K562 treated with DMSO at 1 percent for 4 hours (cell line): ENCODE results near the gene KRT13. TPM values are rescaled to one million over a fixed set of nuclear protein-coding genes. Genes with fewer than 3 reads are reported as not detected.

Experiments
- total RNA-seq: library from RNA; unstranded; fragments of 300-600 nt; gene quantifications from 2 replicates; pipeline ENCODE4 v1.2.3, GENCODE V29; 2022; ENCODE audit not compliant: insufficient read depth

Gene KRT13
- total RNA-seq: not detected in 2 replicates

DNA sequence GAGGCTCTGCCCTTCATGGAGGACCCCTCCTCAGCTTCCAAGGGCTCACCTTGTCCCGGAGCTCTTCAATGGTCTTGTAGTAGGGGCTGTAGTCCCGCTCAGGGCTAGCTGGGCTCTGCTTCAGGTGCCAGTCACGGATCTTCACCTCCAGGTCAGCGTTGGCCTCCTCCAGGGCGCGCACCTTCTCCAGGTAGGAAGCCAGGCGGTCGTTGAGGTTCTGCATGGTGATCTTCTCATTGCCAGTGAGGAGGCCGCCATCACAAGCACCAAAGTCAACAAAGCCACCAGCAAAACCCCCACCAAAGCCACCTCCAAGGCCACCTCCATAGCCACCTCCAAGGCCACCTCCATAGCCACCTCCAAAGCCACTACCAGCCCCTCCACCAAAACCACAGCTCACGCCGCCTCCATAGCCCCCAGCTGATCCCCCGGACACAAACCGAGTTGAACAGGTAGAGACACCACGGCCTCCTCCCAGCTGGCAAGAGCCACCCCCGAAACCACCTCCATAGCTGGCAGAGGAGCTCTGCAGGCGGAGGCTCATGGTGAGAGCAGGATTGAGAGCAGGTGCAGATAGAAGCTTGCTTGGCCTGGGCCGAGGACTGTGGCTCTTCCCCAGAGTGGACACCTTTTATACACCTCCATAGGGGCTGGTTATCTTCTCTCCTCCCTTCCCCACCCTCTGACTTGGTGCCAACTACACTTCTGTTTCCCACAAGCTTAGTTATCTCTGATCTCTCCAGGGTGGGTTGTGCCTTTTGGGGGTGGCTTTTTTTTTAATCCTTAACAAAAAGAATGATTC, at the start of gene KRT13:
Gene KRT13 (minus strand): TSS at position 606 of the 802 bp plus-strand sequence. CDS start 62 bp downstream, at position 544.

DNA sequence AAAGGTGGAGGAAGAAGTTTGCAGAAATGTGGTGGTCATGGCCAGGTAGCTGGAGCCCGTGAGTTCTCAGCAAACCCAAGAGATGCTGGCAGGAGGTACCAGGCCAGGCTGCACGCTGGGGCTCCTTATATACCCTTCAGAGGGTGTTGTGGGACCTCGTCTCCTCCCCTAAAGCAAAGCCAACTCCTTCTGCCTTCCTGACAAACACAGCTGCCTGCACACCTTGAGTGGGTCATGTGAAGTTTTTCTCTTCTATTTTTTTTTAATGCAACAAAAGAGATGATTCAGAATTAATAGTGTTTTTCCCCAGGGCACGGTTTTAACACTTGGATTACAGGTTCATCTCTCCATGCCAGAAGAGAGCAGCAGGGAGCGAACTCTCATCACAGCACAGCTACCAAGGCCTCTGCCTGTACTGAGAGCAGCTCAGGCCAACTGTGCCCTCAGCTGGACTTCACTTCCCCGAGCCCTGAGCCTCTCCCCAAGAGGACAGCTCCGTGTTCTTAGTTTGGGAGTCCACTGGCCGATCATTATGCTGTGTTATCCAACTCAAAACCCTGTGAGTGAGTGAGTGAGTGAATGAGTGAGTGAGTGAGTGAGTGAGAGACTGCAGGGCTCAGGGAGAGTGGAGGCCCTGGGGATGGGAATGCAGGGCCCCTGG, 13.5 kb upstream of the KRT13 start, which contains the start of gene KRT15:
Gene KRT15 (minus strand): TSS at position 102 of the 661 bp plus-strand sequence. CDS start 63 bp downstream, at position 39.

DNA sequence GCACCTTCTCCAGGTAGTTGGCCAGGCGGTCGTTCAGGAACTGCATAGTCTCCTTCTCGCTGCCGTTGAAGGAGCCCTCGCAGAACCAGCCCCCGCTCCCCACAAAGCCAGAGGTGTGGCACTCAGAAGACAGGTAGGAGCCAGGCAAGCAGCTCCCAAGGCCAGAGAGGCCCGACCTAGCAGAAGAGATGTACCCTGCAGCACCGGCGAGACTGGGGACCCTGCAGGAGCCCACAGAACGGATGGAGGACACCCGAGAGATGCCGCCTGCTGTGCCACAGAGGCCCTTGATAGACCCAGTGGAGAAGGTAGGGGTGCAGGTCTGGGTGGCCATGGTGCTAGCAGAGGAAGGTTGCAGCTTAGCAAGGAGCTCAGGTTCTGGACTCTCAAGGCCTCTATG, 15.9 kb downstream of the KRT13 start, which contains the start of gene KRT36:
Gene KRT36 (minus strand): TSS at position 380 of the 400 bp plus-strand sequence. CDS start 46 bp downstream, at position 334.

DNA sequence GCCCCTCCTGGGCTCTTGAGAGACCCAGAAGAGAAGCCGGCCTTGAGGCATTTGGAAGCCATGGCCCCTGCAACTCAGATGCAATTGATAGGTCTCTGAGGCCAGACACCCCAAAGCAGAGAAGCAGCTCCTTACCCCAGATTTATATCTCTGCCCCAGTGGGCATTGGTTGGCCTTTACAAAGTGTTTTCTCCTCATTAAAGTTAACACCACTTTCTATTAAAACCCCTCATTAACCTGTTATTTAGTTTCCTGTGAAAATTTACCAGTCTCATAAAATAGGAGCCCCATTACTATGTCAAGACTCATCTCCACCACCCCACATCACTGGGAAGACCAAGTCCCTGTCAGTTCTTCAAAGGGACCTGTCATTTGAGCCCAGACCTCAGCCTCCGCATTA, 24.4 kb downstream of the KRT13 start, which contains the start of gene KRT35:
Gene KRT35 (minus strand): TSS at position 116 of the 400 bp plus-strand sequence. CDS start 54 bp downstream, at position 62.

DNA sequence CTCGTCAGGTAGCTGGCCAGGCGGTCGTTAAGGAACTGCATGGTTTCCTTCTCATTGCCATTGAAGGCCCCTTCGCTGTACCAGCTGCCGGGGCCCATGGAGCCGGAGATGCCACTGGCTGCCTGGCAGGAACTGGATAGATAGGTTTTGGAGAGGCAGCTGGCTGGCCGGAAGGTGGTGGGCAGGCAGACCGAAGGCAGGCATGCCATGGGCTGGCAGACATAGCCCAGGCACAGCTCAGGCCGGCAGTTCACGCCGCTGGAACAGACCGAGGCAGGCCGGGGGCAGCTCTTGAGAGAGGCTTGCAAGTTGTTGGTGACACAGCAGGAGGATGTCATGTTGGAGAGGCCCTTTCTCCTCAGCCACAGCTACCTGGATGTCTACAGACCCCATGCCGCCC, 38.4 kb downstream of the KRT13 start, which contains the start of gene KRT32:
Gene KRT32 (minus strand): TSS at position 399 of the 400 bp plus-strand sequence. CDS start 61 bp downstream, at position 338.

Other genes starting within 250 kb of the KRT13 start
- gene KRTAP9-6, start 240.2 kb downstream of the KRT13 start, total RNA-seq: not detected in 2 replicates
- gene KRTAP9-7, start 229.9 kb downstream of the KRT13 start, total RNA-seq: not detected in 2 replicates
- not detected in 2 replicates for gene KRTAP29-1, start 202.8 kb downstream of the KRT13 start, total RNA-seq
- gene KRTAP16-1, start 196.3 kb downstream of the KRT13 start, total RNA-seq: not detected in 2 replicates
- not detected in 2 replicates for gene KRTAP17-1, start 189.9 kb downstream of the KRT13 start, total RNA-seq
- not detected in 2 replicates for gene KRT33A, start 154.8 kb downstream of the KRT13 start, total RNA-seq
- not detected in 2 replicates for gene KRT33B, start 135.8 kb downstream of the KRT13 start, total RNA-seq
- not detected in 2 replicates for gene KRT34, start 123.3 kb downstream of the KRT13 start, total RNA-seq
- gene KRT31, start 108.0 kb downstream of the KRT13 start, total RNA-seq: not detected in 2 replicates
- not detected in 2 replicates for gene KRT37, start 81.0 kb downstream of the KRT13 start, total RNA-seq
- gene KRT38, start 64.6 kb downstream of the KRT13 start, total RNA-seq: not detected in 2 replicates
- not detected in 2 replicates for gene KRT32, start 38.2 kb downstream of the KRT13 start, total RNA-seq
- gene KRT35, start 24.5 kb downstream of the KRT13 start, total RNA-seq: not detected in 2 replicates
- not detected in 2 replicates for gene KRT36, start 15.7 kb downstream of the KRT13 start, total RNA-seq
- 1.0 TPM in 1 of 2 replicates, not detected in the other for gene KRT15, start 13.3 kb upstream of the KRT13 start, total RNA-seq
- 155 and 171 TPM in 2 replicates for gene KRT19, start 22.7 kb upstream of the KRT13 start, total RNA-seq
- not detected in 2 replicates for gene KRT9, start 66.4 kb upstream of the KRT13 start, total RNA-seq
- gene KRT14, start 81.3 kb upstream of the KRT13 start, total RNA-seq: not detected in 2 replicates
- gene KRT16, start 107.2 kb upstream of the KRT13 start, total RNA-seq: not detected in 2 replicates
- gene KRT17, start 119.0 kb upstream of the KRT13 start, total RNA-seq: not detected in 2 replicates
- 1,253 and 1,263 TPM in 2 replicates for gene EIF1, start 183.3 kb upstream of the KRT13 start, total RNA-seq
- gene GAST, start 206.7 kb upstream of the KRT13 start, total RNA-seq: not detected in 2 replicates
- not detected in 2 replicates for gene HAP1, start 229.0 kb upstream of the KRT13 start, total RNA-seq